Esophagus squamous epithelium (tissue), 4 donors: ENCODE measurements around the gene ZNF385A.

Source experiments
- POLR2A ChIP-seq, 4 donors: fragments of 450-650 bp; IDR thresholded peaks; one replicate each; pipeline ENCODE4 v1.6.1; 2017; ENCODE audit warnings: antibody characterized with exemption in 4 of 4, mild to moderate bottlenecking in 4 of 4, moderate library complexity in 3 of 4
- TF ChIP-seq, protein P1 (sequence below), 6 experiments: fragments of 450-650 bp in 4 of 6; fragments of 200-600 bp in 2 of 6; sonication (generic) in 2 of 6; IDR thresholded peaks; one replicate each; pipeline ENCODE4 v1.5.1; 2016 to 2019; ENCODE audit warnings: antibody characterized with exemption in 6 of 6, mild to moderate bottlenecking in 4 of 6, moderate library complexity in 4 of 6

- TF ChIP-seq, protein P1, sequence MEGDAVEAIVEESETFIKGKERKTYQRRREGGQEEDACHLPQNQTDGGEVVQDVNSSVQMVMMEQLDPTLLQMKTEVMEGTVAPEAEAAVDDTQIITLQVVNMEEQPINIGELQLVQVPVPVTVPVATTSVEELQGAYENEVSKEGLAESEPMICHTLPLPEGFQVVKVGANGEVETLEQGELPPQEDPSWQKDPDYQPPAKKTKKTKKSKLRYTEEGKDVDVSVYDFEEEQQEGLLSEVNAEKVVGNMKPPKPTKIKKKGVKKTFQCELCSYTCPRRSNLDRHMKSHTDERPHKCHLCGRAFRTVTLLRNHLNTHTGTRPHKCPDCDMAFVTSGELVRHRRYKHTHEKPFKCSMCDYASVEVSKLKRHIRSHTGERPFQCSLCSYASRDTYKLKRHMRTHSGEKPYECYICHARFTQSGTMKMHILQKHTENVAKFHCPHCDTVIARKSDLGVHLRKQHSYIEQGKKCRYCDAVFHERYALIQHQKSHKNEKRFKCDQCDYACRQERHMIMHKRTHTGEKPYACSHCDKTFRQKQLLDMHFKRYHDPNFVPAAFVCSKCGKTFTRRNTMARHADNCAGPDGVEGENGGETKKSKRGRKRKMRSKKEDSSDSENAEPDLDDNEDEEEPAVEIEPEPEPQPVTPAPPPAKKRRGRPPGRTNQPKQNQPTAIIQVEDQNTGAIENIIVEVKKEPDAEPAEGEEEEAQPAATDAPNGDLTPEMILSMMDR (IDR thresholded peaks at IDR 0.05), result no peak
- no peak for TF ChIP-seq POLR2A (IDR thresholded peaks at IDR 0.05)
These were observed 33.8 kb downstream of the ZNF385A start for GRCh38 chr12:54350743-54351142.
